ENCODE results near the gene VEZF1. TPM values are rescaled to one million over a fixed set of nuclear protein-coding genes. Genes with fewer than 3 reads are reported as not detected.

Gene VEZF1
- total RNA-seq, 1 donor from 2014 or later, result 110 TPM

GRCh38 chr17:57928928-57929327, 59.1 kb downstream of the VEZF1 start:
- TF ChIP-seq CTCF (IDR thresholded peaks at IDR 0.05; ENCODE audit: unreplicated experiment), result no peak
- H3K27ac Mint-ChIP-seq, result no peak overlapping the region
- no peak for DNase-seq (ENCODE audit: low spot score, unreplicated experiment)
- peaks cover 27% of the 10 kb centered on the region for H3K4me1 Mint-ChIP-seq (ENCODE audit: low read depth)
- no peaks in the 10 kb centered on the region for H3K9me3 Mint-ChIP-seq (ENCODE audit: low read depth)
- no peak overlapping the region for H3K4me3 Mint-ChIP-seq (ENCODE audit: low read depth)
- H3K27me3 Mint-ChIP-seq, result no peaks in the 10 kb centered on the region
- H3K36me3 Mint-ChIP-seq (ENCODE audit: insufficient read depth), result no peaks in the 10 kb centered on the region

GRCh38 chr17:57927048-57927723, 60.9 kb downstream of the VEZF1 start:
- H3K27ac Mint-ChIP-seq, result peak overlapping the region; percentile 76
- peaks cover 23% of the 10 kb centered on the region for H3K4me1 Mint-ChIP-seq (ENCODE audit: low read depth)
- H3K9me3 Mint-ChIP-seq (ENCODE audit: low read depth), result no peaks in the 10 kb centered on the region
- TF ChIP-seq CTCF (IDR thresholded peaks at IDR 0.05; ENCODE audit: unreplicated experiment), result no peak
- H3K36me3 Mint-ChIP-seq (ENCODE audit: insufficient read depth), result no peaks in the 10 kb centered on the region
- no peak overlapping the region for H3K4me3 Mint-ChIP-seq (ENCODE audit: low read depth)
- no peak for DNase-seq (ENCODE audit: low spot score, unreplicated experiment)
- H3K27me3 Mint-ChIP-seq, result no peaks in the 10 kb centered on the region

GRCh38 chr17:57926723-57927047, 61.4 kb downstream of the VEZF1 start:
- no peaks in the 10 kb centered on the region for H3K27me3 Mint-ChIP-seq
- H3K4me1 Mint-ChIP-seq (ENCODE audit: low read depth), result peaks cover 25% of the 10 kb centered on the region
- H3K4me3 Mint-ChIP-seq (ENCODE audit: low read depth), result no peak overlapping the region
- H3K27ac Mint-ChIP-seq, result peak overlapping the region; percentile 76
- no peaks in the 10 kb centered on the region for H3K9me3 Mint-ChIP-seq (ENCODE audit: low read depth)
- TF ChIP-seq CTCF (IDR thresholded peaks at IDR 0.05; ENCODE audit: unreplicated experiment), result no peak
- no peak for DNase-seq (ENCODE audit: low spot score, unreplicated experiment)
- no peaks in the 10 kb centered on the region for H3K36me3 Mint-ChIP-seq (ENCODE audit: insufficient read depth)

- no peak for DNase-seq (ENCODE audit: low spot score, unreplicated experiment)
- no peak for TF ChIP-seq CTCF (IDR thresholded peaks at IDR 0.05; ENCODE audit: unreplicated experiment)
- Mint-ChIP-seq H3K27ac (no peak overlapping the region), H3K27me3 (no peaks in the 10 kb centered on the region), H3K36me3 (ENCODE audit: insufficient read depth) (no peaks in the 10 kb centered on the region), H3K9me3 (ENCODE audit: low read depth) (no peaks in the 10 kb centered on the region), H3K4me1 (ENCODE audit: low read depth) (peaks cover 31% of the 10 kb centered on the region), H3K4me3 (ENCODE audit: low read depth) (no peak overlapping the region)
These were observed 62.6 kb downstream of the VEZF1 start for GRCh38 chr17:57925361-57925990.

GRCh38 chr17:57924677-57925076, 63.4 kb downstream of the VEZF1 start:
- DNase-seq (ENCODE audit: low spot score, unreplicated experiment), result no peak
- TF ChIP-seq CTCF (IDR thresholded peaks at IDR 0.05; ENCODE audit: unreplicated experiment), result no peak
- Mint-ChIP-seq H3K9me3 (ENCODE audit: low read depth) (no peaks in the 10 kb centered on the region), H3K27ac (peak overlapping the region; percentile 21), H3K36me3 (ENCODE audit: insufficient read depth) (no peaks in the 10 kb centered on the region), H3K27me3 (no peaks in the 10 kb centered on the region), H3K4me3 (ENCODE audit: low read depth) (no peak overlapping the region), H3K4me1 (ENCODE audit: low read depth) (peaks cover 34% of the 10 kb centered on the region)

Other genes starting within 250 kb of the VEZF1 start
- not detected in 2 replicates for gene CCDC182, start 243.0 kb downstream of the VEZF1 start, total RNA-seq
- 34.6 and 38.9 TPM in 2 replicates for gene MRPS23, start 138.2 kb downstream of the VEZF1 start, total RNA-seq
- 29.2 and 30.8 TPM in 2 replicates for gene CUEDC1, start 32.8 kb downstream of the VEZF1 start, total RNA-seq
- 319 and 326 TPM in 2 replicates for gene SRSF1, start 19.0 kb upstream of the VEZF1 start, total RNA-seq
- 50.9 and 51.6 TPM in 2 replicates for gene DYNLL2, start 95.2 kb upstream of the VEZF1 start, total RNA-seq
- not detected in 2 replicates for gene OR4D1, start 160.1 kb upstream of the VEZF1 start, total RNA-seq
- gene OR4D2, start 178.7 kb upstream of the VEZF1 start, total RNA-seq, result not detected in 2 replicates
- not detected in 2 replicates for gene EPX, start 204.5 kb upstream of the VEZF1 start, total RNA-seq
- 40.0 and 44.3 TPM in 2 replicates for gene MKS1, start 231.0 kb upstream of the VEZF1 start, total RNA-seq